ENCODE data around the gene EEF2K.

The EEF2K gene

DNA sequence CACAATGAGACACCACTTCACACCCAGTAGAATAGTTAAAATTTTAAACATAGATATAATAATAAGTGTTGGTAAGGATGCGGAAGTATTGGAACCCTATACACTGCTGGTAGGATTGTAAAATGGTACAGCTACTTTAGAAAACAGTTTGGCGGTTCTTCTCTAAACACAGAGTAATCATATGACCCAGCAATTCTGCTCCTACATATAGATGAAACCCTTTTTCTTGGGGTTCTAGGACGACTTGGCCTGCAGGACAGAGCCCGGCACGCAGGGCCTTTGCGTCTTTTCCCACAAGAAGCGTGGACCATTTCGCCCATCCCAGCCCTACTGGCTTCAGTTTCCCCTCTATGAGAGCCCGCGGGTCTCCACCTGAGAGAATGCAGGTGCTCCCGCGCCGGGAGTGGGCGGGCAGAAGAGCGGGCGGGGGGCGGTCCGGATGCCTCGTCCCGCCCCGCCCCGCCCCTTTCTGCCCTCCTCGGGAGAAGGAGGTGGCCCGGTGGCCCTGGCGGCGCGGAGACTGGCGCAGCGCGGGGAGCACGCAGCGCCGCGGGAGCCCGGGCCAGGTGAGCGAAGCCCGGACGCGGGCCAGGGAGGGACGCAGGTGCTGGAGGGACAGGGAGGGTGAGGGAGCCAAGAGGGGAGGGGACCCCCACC lies 44.0 kb upstream of the EEF2K start, which contains the start of gene SDR42E2:
Gene SDR42E2, plus strand, starts transcription at position 508 of the 657 bp plus-strand sequence. CDS start 3,077 bp downstream, outside the sequence.
- no peak for ATAC-seq
- TF ChIP-seq ZNF8 (CRISPR knock-in tag; IDR thresholded peaks at IDR 0.05), result no peak
- TF ChIP-seq, protein P1, sequence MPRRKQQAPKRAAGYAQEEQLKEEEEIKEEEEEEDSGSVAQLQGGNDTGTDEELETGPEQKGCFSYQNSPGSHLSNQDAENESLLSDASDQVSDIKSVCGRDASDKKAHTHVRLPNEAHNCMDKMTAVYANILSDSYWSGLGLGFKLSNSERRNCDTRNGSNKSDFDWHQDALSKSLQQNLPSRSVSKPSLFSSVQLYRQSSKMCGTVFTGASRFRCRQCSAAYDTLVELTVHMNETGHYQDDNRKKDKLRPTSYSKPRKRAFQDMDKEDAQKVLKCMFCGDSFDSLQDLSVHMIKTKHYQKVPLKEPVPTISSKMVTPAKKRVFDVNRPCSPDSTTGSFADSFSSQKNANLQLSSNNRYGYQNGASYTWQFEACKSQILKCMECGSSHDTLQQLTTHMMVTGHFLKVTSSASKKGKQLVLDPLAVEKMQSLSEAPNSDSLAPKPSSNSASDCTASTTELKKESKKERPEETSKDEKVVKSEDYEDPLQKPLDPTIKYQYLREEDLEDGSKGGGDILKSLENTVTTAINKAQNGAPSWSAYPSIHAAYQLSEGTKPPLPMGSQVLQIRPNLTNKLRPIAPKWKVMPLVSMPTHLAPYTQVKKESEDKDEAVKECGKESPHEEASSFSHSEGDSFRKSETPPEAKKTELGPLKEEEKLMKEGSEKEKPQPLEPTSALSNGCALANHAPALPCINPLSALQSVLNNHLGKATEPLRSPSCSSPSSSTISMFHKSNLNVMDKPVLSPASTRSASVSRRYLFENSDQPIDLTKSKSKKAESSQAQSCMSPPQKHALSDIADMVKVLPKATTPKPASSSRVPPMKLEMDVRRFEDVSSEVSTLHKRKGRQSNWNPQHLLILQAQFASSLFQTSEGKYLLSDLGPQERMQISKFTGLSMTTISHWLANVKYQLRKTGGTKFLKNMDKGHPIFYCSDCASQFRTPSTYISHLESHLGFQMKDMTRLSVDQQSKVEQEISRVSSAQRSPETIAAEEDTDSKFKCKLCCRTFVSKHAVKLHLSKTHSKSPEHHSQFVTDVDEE (CRISPR knock-in tag; IDR thresholded peaks at IDR 0.05), result no peak
- TF ChIP-seq ZNF565 (CRISPR knock-in tag; conservative IDR thresholded peaks at IDR 0.05; ENCODE audit: low read depth), result no peak
- TF ChIP-seq SNAI2 (CRISPR knock-in tag; IDR thresholded peaks at IDR 0.05), result no peak
- TF ChIP-seq, protein P2, sequence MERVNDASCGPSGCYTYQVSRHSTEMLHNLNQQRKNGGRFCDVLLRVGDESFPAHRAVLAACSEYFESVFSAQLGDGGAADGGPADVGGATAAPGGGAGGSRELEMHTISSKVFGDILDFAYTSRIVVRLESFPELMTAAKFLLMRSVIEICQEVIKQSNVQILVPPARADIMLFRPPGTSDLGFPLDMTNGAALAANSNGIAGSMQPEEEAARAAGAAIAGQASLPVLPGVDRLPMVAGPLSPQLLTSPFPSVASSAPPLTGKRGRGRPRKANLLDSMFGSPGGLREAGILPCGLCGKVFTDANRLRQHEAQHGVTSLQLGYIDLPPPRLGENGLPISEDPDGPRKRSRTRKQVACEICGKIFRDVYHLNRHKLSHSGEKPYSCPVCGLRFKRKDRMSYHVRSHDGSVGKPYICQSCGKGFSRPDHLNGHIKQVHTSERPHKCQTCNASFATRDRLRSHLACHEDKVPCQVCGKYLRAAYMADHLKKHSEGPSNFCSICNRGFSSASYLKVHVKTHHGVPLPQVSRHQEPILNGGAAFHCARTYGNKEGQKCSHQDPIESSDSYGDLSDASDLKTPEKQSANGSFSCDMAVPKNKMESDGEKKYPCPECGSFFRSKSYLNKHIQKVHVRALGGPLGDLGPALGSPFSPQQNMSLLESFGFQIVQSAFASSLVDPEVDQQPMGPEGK (CRISPR knock-in tag; IDR thresholded peaks at IDR 0.05; ENCODE audit: borderline replicate concordance), result no peak
- no peak for TF ChIP-seq TCF4 (CRISPR knock-in tag; IDR thresholded peaks at IDR 0.05; ENCODE audit: borderline replicate concordance)
- TF ChIP-seq, protein P3, sequence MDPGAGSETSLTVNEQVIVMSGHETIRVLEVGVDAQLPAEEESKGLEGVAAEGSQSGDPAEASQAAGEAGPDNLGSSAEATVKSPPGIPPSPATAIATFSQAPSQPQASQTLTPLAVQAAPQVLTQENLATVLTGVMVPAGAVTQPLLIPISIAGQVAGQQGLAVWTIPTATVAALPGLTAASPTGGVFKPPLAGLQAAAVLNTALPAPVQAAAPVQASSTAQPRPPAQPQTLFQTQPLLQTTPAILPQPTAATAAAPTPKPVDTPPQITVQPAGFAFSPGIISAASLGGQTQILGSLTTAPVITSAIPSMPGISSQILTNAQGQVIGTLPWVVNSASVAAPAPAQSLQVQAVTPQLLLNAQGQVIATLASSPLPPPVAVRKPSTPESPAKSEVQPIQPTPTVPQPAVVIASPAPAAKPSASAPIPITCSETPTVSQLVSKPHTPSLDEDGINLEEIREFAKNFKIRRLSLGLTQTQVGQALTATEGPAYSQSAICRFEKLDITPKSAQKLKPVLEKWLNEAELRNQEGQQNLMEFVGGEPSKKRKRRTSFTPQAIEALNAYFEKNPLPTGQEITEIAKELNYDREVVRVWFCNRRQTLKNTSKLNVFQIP (CRISPR knock-in tag; IDR thresholded peaks at IDR 0.05; ENCODE audit: borderline replicate concordance, low read depth), result no peak
- TF ChIP-seq ZFP30 (CRISPR knock-in tag; IDR thresholded peaks at IDR 0.05), result no peak
- no peak for TF ChIP-seq RARB (CRISPR knock-in tag; IDR thresholded peaks at IDR 0.05)
- TF ChIP-seq TOX (CRISPR knock-in tag; IDR thresholded peaks at IDR 0.05; ENCODE audit: borderline replicate concordance), result no peak
- TF ChIP-seq ESRRG (CRISPR knock-in tag; IDR thresholded peaks at IDR 0.05), result no peak
- TF ChIP-seq, protein P4, sequence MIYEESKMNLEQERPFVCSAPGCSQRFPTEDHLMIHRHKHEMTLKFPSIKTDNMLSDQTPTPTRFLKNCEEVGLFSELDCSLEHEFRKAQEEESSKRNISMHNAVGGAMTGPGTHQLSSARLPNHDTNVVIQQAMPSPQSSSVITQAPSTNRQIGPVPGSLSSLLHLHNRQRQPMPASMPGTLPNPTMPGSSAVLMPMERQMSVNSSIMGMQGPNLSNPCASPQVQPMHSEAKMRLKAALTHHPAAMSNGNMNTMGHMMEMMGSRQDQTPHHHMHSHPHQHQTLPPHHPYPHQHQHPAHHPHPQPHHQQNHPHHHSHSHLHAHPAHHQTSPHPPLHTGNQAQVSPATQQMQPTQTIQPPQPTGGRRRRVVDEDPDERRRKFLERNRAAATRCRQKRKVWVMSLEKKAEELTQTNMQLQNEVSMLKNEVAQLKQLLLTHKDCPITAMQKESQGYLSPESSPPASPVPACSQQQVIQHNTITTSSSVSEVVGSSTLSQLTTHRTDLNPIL (CRISPR knock-in tag; IDR thresholded peaks at IDR 0.05; ENCODE audit: low read depth), result no peak
- TF ChIP-seq BACH2 (CRISPR knock-in tag; IDR thresholded peaks at IDR 0.05; ENCODE audit: borderline replicate concordance), result no peak
- TF ChIP-seq ZFP3 (CRISPR knock-in tag; IDR thresholded peaks at IDR 0.05), result no peak
- no peak for TF ChIP-seq OSR1 (CRISPR knock-in tag; IDR thresholded peaks at IDR 0.05)
- TF ChIP-seq GLIS3 (CRISPR knock-in tag; IDR thresholded peaks at IDR 0.05), result no peak

DNA sequence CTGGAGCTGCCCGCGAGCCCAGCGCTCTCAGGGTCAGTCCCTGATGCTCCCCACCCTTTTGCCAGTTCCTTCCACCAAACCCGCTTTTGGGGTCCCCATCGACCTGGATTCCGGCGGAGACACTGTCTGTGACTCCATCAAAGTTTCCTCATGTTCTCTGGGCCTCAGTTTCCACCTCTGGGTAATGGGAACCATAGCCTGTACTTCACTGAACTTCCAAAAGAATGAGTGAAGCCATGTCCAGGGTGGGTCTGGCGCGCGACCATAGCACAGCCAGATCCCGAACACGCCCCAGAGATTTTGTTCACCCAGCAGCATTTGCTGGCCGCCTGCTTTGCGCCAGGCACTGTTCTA lies 43.4 kb upstream of the EEF2K start:
- ATAC-seq, result no peak
- no peak for TF ChIP-seq ISL1 (CRISPR knock-in tag; IDR thresholded peaks at IDR 0.05)
- TF ChIP-seq, protein P1 (CRISPR knock-in tag; IDR thresholded peaks at IDR 0.05), result no peak
- TF ChIP-seq, protein P4 (CRISPR knock-in tag; IDR thresholded peaks at IDR 0.05; ENCODE audit: low read depth), result no peak
- TF ChIP-seq CSDC2 (CRISPR knock-in tag; IDR thresholded peaks at IDR 0.05), result no peak
- TF ChIP-seq ZNF565 (CRISPR knock-in tag; conservative IDR thresholded peaks at IDR 0.05; ENCODE audit: low read depth), result no peak
- no peak for TF ChIP-seq GLIS3 (CRISPR knock-in tag; IDR thresholded peaks at IDR 0.05)
- no peak for TF ChIP-seq BACH2 (CRISPR knock-in tag; IDR thresholded peaks at IDR 0.05; ENCODE audit: borderline replicate concordance)
- no peak for TF ChIP-seq ZC3H10 (CRISPR knock-in tag; IDR thresholded peaks at IDR 0.05)
- TF ChIP-seq SNAI2 (CRISPR knock-in tag; IDR thresholded peaks at IDR 0.05), result no peak
- TF ChIP-seq PPARA (CRISPR knock-in tag; IDR thresholded peaks at IDR 0.05; ENCODE audit: borderline replicate concordance), result no peak
- TF ChIP-seq, protein P5, sequence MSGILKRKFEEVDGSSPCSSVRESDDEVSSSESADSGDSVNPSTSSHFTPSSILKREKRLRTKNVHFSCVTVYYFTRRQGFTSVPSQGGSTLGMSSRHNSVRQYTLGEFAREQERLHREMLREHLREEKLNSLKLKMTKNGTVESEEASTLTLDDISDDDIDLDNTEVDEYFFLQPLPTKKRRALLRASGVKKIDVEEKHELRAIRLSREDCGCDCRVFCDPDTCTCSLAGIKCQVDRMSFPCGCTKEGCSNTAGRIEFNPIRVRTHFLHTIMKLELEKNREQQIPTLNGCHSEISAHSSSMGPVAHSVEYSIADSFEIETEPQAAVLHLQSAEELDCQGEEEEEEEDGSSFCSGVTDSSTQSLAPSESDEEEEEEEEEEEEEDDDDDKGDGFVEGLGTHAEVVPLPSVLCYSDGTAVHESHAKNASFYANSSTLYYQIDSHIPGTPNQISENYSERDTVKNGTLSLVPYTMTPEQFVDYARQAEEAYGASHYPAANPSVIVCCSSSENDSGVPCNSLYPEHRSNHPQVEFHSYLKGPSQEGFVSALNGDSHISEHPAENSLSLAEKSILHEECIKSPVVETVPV (CRISPR knock-in tag; IDR thresholded peaks at IDR 0.05), result no peak
- TF ChIP-seq, protein P3 (CRISPR knock-in tag; IDR thresholded peaks at IDR 0.05; ENCODE audit: borderline replicate concordance, low read depth), result no peak
- no peak for TF ChIP-seq TOX (CRISPR knock-in tag; IDR thresholded peaks at IDR 0.05; ENCODE audit: borderline replicate concordance)
- TF ChIP-seq RARB (CRISPR knock-in tag; IDR thresholded peaks at IDR 0.05), result no peak
- TF ChIP-seq ZNF70 (CRISPR knock-in tag; IDR thresholded peaks at IDR 0.05), result no peak
- TF ChIP-seq ZFP30 (CRISPR knock-in tag; IDR thresholded peaks at IDR 0.05), result no peak
- no peak for TF ChIP-seq ZFP3 (CRISPR knock-in tag; IDR thresholded peaks at IDR 0.05)

Data from SK-N-SH treated with all-trans-retinoic acid at 6 μM for 48 hours (cell line).